Stimulated activated CD8-positive, alpha-beta memory T cell treated with anti-CD3 and anti-CD28 coated beads, Interleukin-12 subunit alpha, Interleukin-12 subunit beta, amount 100 ng/mL, for 1 hour (primary cell): ENCODE data around the gene SLC17A9.

ENCODE experiments used
- DNase-seq: peaks from one replicate; pipeline ENCODE4 v3.0.0-alpha.2; 2020; ENCODE audit warnings: low read depth

Gene SLC17A9

GRCh38 chr20:62952373-62952967 lies at the start of gene SLC17A9:
TSS of gene SLC17A9 (plus strand) at chr20:62952709. CDS start at chr20:62952831, 122 bp downstream.
- peak; percentile 19 for DNase-seq

DNA sequence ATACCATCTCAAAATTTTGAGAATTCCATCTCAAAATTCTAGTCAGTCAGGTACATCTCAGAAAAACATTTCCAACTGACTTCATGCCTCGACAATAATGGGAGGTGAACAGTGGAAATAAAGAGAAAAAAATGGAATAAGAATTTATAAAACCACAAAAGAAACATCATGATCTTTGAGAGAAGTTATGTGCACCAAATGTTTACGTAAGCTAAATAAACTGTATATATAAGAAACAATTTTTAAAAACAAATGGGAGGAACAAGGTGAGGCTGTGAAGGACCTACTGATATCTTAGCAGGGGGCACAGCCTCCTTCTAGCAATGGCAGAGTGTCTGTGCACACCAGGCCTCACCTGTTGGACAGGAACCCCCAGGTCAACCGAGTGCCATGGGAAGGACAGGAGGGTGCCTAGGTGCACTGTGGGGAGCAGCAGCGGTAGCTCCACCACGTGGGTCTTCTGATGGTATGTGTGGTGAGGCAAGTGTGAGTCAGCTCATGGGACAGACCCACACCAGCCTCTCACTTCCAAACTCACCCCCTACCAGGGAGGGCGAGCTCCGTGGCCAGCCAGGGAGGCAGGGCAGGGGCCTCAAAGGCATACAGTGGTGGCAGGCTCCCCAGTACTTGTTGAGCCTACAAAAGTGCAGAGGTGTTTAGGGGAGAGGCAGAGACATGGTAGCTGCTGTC lies 49.4 kb upstream of the SLC17A9 start:
- no peak for DNase-seq

GRCh38 chr20:62905536-62906117 lies 46.9 kb upstream of the SLC17A9 start:
- no peak for DNase-seq

GRCh38 chr20:62906209-62906608 lies 46.3 kb upstream of the SLC17A9 start:
- no peak for DNase-seq

- no peak for DNase-seq
Measured at GRCh38 chr20:62906647-62907375, 45.7 kb upstream of the SLC17A9 start.

DNA sequence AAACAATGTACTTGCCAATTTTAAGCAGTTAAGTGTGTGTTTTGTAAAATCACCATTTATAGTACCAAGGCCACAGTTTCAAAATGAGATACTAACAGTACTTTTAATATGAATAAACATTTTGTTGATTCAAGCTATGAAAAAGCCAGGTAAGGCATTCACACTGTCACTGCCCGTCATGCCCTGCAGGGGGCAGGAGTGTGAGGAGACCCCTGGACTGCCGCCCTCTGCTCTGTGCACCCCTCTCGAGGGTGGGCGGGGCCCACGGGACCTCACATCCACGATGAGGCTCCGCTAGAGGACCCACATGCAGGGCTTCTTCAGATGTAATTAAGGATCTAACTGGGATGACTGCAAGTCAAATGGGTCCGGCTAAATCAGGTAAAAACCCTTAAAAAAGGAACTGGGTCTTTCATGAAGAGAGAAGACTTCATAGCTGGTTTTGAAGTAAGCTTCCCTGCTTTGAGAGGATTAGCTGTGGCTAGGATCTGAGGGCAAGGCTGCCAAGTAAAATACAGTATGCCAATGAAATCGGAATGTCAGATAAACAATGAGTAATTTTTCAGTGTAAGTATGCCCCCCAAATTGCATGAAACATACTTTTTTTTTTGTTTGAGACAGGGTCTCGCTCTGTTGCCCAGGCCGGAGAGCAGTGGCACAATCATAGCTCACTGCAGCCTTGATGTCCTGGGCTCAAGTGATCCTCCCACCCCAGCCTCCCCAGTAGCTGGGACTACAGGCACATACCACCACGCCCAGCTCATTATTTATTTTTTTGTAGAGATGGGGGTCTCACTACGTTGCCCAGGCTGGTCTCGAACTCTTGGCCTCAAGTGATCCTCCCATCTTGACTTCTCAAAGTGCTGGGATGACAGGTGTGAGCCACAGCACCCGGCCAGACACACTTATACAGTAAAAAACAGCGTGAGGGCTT lies 44.9 kb upstream of the SLC17A9 start:
- DNase-seq, result no peak

- no peak for DNase-seq
Measured at GRCh38 chr20:62908971-62909791, 43.3 kb upstream of the SLC17A9 start.

- no peak for DNase-seq
Measured at GRCh38 chr20:62910217-62910766, 42.2 kb upstream of the SLC17A9 start.

DNA sequence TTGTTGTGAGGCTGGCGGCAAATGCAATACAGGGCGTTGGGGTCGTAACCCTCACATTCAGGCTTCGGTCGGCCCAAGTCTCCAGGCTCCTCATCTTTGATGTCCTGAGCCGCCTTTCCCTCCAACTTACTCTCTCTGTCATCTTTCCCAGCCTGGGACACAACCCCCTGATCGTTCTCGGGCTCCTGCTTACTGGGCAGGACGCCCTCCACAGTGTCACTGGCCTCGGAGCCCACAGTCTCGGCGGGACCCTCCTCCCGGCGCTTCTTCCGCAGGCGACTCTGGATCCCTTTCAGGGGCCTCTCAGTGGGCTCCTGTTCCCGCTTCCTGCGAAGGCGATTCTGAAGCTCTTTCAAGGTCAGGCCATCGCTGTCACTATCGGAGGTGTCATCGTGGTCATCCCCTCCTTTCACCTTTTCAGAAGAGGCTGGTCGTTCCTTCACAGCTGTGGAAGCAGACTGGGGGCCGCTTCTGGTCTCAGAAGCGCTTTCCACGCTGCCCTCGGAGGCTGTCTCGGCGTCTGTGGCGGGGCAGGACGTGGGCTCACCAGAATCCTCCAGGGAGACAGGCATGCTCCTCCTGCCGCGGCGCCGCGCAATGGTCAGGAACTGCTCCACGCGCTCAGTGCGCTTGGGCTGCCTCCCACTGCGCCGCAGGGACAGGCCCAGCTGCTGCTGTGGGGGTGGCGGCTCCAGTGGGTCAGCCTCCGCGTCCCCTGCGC lies 41.6 kb upstream of the SLC17A9 start:
- DNase-seq, result no peak

DNA sequence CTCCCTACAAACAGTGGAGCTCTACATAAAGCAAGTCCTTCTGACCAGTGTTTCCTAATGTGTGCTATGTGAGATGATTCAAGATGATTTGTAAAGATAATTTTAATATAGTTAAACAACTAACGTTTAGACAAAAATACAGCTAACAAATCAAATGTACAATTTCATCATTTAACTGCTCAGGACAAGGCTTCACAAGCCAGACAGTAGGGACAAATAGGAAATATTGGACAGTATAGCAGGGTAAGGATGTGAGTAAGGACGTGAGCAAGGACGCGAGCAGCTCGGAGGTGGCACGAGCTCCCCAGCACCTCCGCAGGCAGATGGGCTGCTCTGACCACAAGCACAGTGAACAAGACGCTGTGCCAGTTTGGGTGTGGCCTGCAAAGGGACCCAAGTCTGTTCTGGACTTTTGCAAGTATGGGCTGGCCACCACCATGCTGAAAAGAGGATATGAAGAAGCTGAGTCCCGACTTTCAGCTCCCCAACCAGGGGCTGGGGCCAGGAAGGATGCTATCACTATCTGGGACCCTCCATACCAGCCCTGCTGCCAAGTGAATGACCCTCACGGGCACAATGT lies 40.7 kb upstream of the SLC17A9 start:
- no peak for DNase-seq

DNA sequence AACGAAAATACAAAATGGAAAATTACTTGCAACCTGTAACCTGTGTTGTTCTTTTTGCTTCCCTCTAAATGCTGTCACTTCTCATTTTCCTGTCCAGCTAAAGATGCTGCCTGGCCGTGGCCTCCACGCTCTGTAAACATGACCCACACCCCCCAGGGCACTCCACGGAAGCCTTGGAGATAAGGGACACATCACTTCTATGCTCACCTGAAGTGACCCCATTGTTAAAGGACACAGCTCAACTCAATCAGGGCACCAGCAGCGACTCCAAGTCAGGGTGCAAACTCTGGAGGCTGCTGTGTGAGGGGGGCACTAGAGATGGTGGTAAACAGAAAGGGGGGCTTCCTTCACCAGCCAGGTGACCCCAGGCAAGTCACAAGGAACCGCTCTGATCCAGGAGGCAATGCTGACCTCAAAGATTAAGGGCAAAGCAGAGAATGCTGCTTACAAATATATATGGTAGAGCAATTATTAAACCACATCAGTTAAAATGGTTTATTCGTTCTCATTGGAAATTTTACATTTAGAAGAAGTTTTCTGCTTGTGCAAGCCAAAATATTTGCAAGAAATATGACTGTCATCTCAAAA lies 39.4 kb upstream of the SLC17A9 start:
- DNase-seq, result no peak

GRCh38 chr20:62914436-62914835 lies 38.1 kb upstream of the SLC17A9 start:
- DNase-seq, result no peak

- DNase-seq, result no peak
Measured at GRCh38 chr20:62914970-62915457, 37.5 kb upstream of the SLC17A9 start.

DNA sequence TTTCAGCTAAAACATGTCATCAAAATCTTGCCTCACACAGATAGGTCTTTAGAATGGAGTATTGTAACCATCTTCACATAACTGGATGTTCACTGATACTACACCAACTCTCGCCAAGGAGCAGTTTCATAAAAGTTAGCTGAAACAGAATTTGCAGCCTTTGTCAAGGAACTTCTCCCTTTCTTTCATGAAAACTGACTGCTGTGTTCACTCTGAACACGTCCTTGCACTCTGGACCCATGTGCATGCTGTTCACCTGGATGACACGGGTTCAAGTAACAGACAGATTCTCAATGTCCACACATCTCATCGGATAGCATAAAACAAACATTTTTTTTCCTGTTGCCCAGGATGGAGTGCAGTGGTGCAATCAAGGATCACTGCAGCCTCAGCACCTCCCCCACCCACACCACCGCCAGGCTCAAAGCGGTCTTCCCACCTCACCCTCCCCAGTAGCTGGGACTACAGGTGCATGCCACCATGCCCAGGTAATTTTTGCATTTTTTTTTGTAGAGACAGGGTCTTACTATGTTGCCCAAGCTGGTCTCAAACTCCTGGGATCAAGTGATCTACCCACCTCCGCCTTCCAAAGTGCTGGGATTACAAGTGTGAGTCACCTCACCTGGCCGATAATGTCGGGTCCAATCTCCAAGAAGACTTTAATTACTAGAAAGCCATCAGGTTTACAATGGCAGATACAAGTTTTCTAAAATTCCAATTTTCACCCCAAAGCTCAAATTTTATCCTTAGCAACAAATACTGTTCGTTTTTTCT lies 35.6 kb upstream of the SLC17A9 start:
- DNase-seq, result no peak

- no peak for DNase-seq
Measured at GRCh38 chr20:62917720-62918119, 34.8 kb upstream of the SLC17A9 start.

- no peak for DNase-seq
Measured at GRCh38 chr20:62918147-62918546, 34.4 kb upstream of the SLC17A9 start.

GRCh38 chr20:62918831-62919230 lies 33.7 kb upstream of the SLC17A9 start:
- DNase-seq, result no peak

DNA sequence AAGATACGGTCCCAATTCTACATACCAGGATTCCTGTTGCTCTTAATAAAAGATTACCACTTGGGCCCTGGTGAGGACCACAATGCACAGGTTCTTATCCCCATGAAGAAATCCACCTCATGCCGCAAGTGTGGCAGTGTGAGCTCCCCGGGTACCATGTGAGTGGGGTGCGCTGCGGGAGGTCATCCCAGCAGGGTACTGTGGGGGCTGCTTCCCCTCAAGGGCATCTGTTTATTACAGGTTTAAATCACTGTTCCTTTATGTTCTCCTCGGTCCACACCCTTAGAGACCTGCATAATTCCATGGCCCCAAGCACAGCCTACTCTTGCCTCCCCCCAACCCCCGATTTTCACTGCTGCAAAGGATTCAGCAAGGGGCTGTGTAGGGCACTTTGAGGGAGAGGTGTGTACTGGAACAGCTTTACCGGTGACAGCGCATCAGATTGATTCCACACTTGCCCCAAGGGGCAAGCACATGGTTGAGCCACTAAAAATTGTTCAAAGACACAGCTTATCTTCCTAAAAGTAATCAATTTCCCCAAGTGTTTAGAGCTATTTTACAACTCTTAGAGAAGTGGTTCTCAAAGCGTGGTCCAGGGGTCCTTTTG lies 32.4 kb upstream of the SLC17A9 start:
- no peak for DNase-seq
